SKM-1 treated with dmso at 0.1 percent for 144 hours (cell line): ENCODE data around the gene MSANTD7.

Source experiments
- DNase-seq: peaks from one replicate; lab custom pipeline; 2025; ENCODE audit not compliant: unreplicated experiment; lab: John Stamatoyannopoulos, UW

The MSANTD7 gene

GRCh38 chr10:14879928-14880193 is 41.8 kb downstream of the MSANTD7 start:
- no peak for DNase-seq

GRCh38 chr10:14880229-14880628 is 42.1 kb downstream of the MSANTD7 start:
- no peak for DNase-seq

GRCh38 chr10:14884082-14884481 is 46.0 kb downstream of the MSANTD7 start:
- no peak for DNase-seq
